Measurements from ENCODE around the gene GPR37. TPM values are rescaled to one million over a fixed set of nuclear protein-coding genes. Genes with fewer than 3 reads are reported as not detected.

GPR37 gene
- total and polyA plus RNA-seq, 10 of the 15 experiments (the other 5 are each of a cell fraction or from before 2014, with no cell fraction given) = 0.02 TPM; not detected in 9

GRCh38 chr7:124777268-124777667, 11.7 kb upstream of the GPR37 start:
- Histone ChIP-seq H3K4me1 (ENCODE audit: control insufficient read depth, insufficient read depth, low read length) (no peaks in the 10 kb centered on the region), H3K4me2 (ENCODE audit: control insufficient read depth, insufficient read depth) (no peak overlapping the region), H3K79me2 (ENCODE audit: control insufficient read depth, insufficient read depth, low read length) (no peaks in the 10 kb centered on the region), H3K36me3 (ENCODE audit: control insufficient read depth in 2 of 2, insufficient read depth in 2 of 2, low read length in 1 of 2) (no peaks in the 10 kb centered on the region), H3K27ac (ENCODE audit: control insufficient read depth, insufficient read depth) (no peak overlapping the region), H2AFZ (ENCODE audit: control insufficient read depth, low read depth, low read length) (no peak overlapping the region), H3K9ac (ENCODE audit: control insufficient read depth, insufficient read depth, low read length) (no peak overlapping the region), H3K27me3 (replicated peaks in 1 of 2; ENCODE audit: control insufficient read depth in 2 of 2, insufficient read depth in 2 of 2, low read length in 1 of 2) (no peaks in the 10 kb centered on the region), H4K20me1 (ENCODE audit: control insufficient read depth, insufficient read depth) (no peaks in the 10 kb centered on the region), H3K4me3 (no peak overlapping the region), H3K9me3 (replicated peaks; ENCODE audit: control insufficient read depth, insufficient read depth, low read length) (no peaks in the 10 kb centered on the region)
- ATAC-seq = no peak
- intact Hi-C loops (cut with micrococcal nuclease; ENCODE audit: unreplicated experiment) = no loop called here
- TF ChIP-seq CBX5 (IDR thresholded peaks at IDR 0.05; ENCODE audit: low read depth) = no peak
- no peak for TF ChIP-seq JUND (IDR thresholded peaks at IDR 0.05; ENCODE audit: low read depth, low read length)
- TF ChIP-seq KAT2A (conservative IDR thresholded peaks at IDR 0.05; ENCODE audit: control insufficient read depth, low read depth, low read length) = no peak
- TF ChIP-seq ZNF622 (IDR thresholded peaks at IDR 0.05) = no peak
- no peak for TF ChIP-seq TBL1XR1 (IDR thresholded peaks at IDR 0.05; ENCODE audit: low read depth, low read length)
- no peak for TF ChIP-seq NR2F1 (conservative IDR thresholded peaks at IDR 0.05)
- no peak for TF ChIP-seq POLR2AphosphoS2 (IDR thresholded peaks at IDR 0.05; ENCODE audit: low read depth, low read length)
- no peak for TF ChIP-seq REST (IDR thresholded peaks at IDR 0.05; ENCODE audit: low read depth, low read length)
- TF ChIP-seq SIX5 (IDR thresholded peaks at IDR 0.05; ENCODE audit: low read depth, low read length, severe bottlenecking) = no peak
- TF ChIP-seq NRF1 (conservative IDR thresholded peaks at IDR 0.05; ENCODE audit: low read depth, low read length) = no peak
- no peak for TF ChIP-seq E2F8 (IDR thresholded peaks at IDR 0.05; ENCODE audit: low read depth, partially characterized antibody)
- no peak for TF ChIP-seq EZH2 (IDR thresholded peaks at IDR 0.05; ENCODE audit: borderline replicate concordance, control insufficient read depth, low read depth, low read length)
- no peak for TF ChIP-seq MEF2B (IDR thresholded peaks at IDR 0.05; ENCODE audit: partially characterized antibody, poor library complexity, severe bottlenecking)
- no peak for DNase-seq (ENCODE audit: low read depth, low spot score)
- in situ Hi-C loops (cut with MboI) = no loop called here
- WGBS (ENCODE audit: insufficient coverage, insufficient replicate concordance, low lambda C conversion rate, missing lambda C conversion rate) = 28% methylated on average over 2 of the region's 2 CpGs
- CTCF ChIA-PET = interaction anchor here (1.1 kb wide), 1 partner anchor 8 kb away, joined by 3 read pairs; no protein-coding TSS in a partner anchor
- no peak for FAIRE-seq
- RAD21 ChIA-PET (ENCODE audit: unreplicated experiment) = no interaction called here
- SMC1A ChIA-PET (ENCODE audit: uncharacterized antibody, unreplicated experiment) = no interaction called here
- POLR2A ChIA-PET = no interaction called here
- BruUV-seq (replicated peaks) = no TSS peak

All from GM12878 (cell line).